Lung (tissue), 12 donors: Measurements from ENCODE around the gene MAMDC2. TPM values are rescaled to one million over a fixed set of nuclear protein-coding genes. Genes with fewer than 3 reads are reported as not detected.

Experiments
- ATAC-seq: fragments of 200-7000 bp; cut with Tn5 transposase; one replicate; pipeline ENCODE4 v1.9.1; 2020; ENCODE audit warnings: moderate number of reproducible peaks; ENCODE audit not compliant: insufficient read depth, low FRiP score
- DNase-seq, 3 donors: peaks; one replicate each; pipeline ENCODE4 v3.0.0-alpha.2; 2013 to 2017
- H3K27ac ChIP-seq, 2 donors: one replicate each; pipeline ENCODE4 v1.5.1; 2013; ENCODE audit warnings: mild to moderate bottlenecking in 2 of 2, moderate library complexity in 2 of 2, control low read depth in 1 of 2, inconsistent platforms in 1 of 2, low read depth in 1 of 2, low read length in 1 of 2
- H3K27me3 ChIP-seq, 3 donors: one replicate each; pipeline ENCODE4 v1.5.1; 2013; ENCODE audit warnings: low read length in 2 of 3; ENCODE audit not compliant: control insufficient read depth in 3 of 3, insufficient read depth in 3 of 3
- H3K36me3 ChIP-seq, 4 donors: one replicate each; pipeline ENCODE4 v1.5.1; 2013; ENCODE audit warnings: low read length in 4 of 4, mild to moderate bottlenecking in 1 of 4, moderate library complexity in 1 of 4; ENCODE audit not compliant: control insufficient read depth in 4 of 4, insufficient read depth in 4 of 4
- H3K4me1 ChIP-seq, 5 donors: one replicate each; pipeline ENCODE4 v1.5.1; 2013; ENCODE audit warnings: low read length in 5 of 5, mild to moderate bottlenecking in 2 of 5, moderate library complexity in 1 of 5; ENCODE audit not compliant: control insufficient read depth in 5 of 5, insufficient read depth in 5 of 5
- H3K4me3 ChIP-seq: one replicate; pipeline ENCODE4 v1.5.1; 2013; ENCODE audit warnings: mild to moderate bottlenecking, control low read depth, moderate library complexity
- H3K9ac ChIP-seq, 2 donors: one replicate each; pipeline ENCODE4 v1.5.1; 2013; ENCODE audit warnings: low read length in 2 of 2, control low read depth in 1 of 2; ENCODE audit not compliant: insufficient read depth in 1 of 2
- H3K9me3 ChIP-seq, 4 donors: one replicate each; pipeline ENCODE4 v1.5.1; 2013; ENCODE audit warnings: low read length in 3 of 4, mild to moderate bottlenecking in 1 of 4, moderate library complexity in 1 of 4; ENCODE audit not compliant: control insufficient read depth in 4 of 4, insufficient read depth in 3 of 4
- WGBS, 2 donors: extraction: QIAGEN DNeasy Blood & Tissue Kit; methylation state at CpG; one replicate each; pipeline ENCODE4 v1.1.7; 2013; 5-methylcytosine and 5-hydroxymethylcytosine counted together
- polyA plus RNA-seq, 2 donors: library from polyadenylated mRNA; stranded (reverse); fragments of 200-250 nt; gene quantifications; one replicate each; pipeline ENCODE4 v1.2.1, GENCODE V29; 2013
- total RNA-seq, 2 donors: library from RNA; depleted of rRNA in 1 of 2; stranded (reverse); fragments of >200 nt in 1 of 2; gene quantifications; one replicate each; pipeline ENCODE4 v1.2.1, GENCODE V29; 2014 to 2021
- TF ChIP-seq, protein P1 (sequence below): IDR thresholded peaks from 2 replicates; pipeline ENCODE4 v1.5.1; 2012; ENCODE audit warnings: mild to moderate bottlenecking; ENCODE audit errors: control extremely low read depth, extremely low read depth
- donor health status: control.
- donor health status: control.
- donor health status: Bipolar disorder and iron deficiency.
- donor health status: healthy.
- donor health status: DM: yes; HTN: yes; CAD: no.

Gene MAMDC2
- total and polyA plus RNA-seq, 4 donors = 6.5 to 28.6 (median 10.0) TPM

- TF ChIP-seq, protein P1, sequence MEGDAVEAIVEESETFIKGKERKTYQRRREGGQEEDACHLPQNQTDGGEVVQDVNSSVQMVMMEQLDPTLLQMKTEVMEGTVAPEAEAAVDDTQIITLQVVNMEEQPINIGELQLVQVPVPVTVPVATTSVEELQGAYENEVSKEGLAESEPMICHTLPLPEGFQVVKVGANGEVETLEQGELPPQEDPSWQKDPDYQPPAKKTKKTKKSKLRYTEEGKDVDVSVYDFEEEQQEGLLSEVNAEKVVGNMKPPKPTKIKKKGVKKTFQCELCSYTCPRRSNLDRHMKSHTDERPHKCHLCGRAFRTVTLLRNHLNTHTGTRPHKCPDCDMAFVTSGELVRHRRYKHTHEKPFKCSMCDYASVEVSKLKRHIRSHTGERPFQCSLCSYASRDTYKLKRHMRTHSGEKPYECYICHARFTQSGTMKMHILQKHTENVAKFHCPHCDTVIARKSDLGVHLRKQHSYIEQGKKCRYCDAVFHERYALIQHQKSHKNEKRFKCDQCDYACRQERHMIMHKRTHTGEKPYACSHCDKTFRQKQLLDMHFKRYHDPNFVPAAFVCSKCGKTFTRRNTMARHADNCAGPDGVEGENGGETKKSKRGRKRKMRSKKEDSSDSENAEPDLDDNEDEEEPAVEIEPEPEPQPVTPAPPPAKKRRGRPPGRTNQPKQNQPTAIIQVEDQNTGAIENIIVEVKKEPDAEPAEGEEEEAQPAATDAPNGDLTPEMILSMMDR = no peak
- no peaks in the 10 kb centered on the region for H3K9me3 ChIP-seq
- 68 to 75% methylated on average over 4 of the region's 4 CpGs for WGBS, 2 donors
- DNase-seq = no peak
- H3K4me3 ChIP-seq = no peak overlapping the region
- peaks cover 0 to 5% (median under 1%) of the 10 kb centered on the region in 5 donors for H3K4me1 ChIP-seq
- no peak overlapping the region for H3K9ac ChIP-seq
- H3K36me3 ChIP-seq = no peaks in the 10 kb centered on the region
- no peak for ATAC-seq
- H3K27me3 ChIP-seq = no peaks in the 10 kb centered on the region
- no peak overlapping the region for H3K27ac ChIP-seq
Measured at GRCh38 chr9:70097187-70097586, 53.5 kb downstream of the MAMDC2 start.

GRCh38 chr9:70100362-70100761, 56.7 kb downstream of the MAMDC2 start:
- no peak overlapping the region for H3K27ac ChIP-seq
- 68 to 82% methylated on average over 4 of the region's 4 CpGs for WGBS, 2 donors
- no peak overlapping the region for H3K9ac ChIP-seq
- TF ChIP-seq, protein P1 = no peak
- no peaks in the 10 kb centered on the region for H3K4me1 ChIP-seq
- DNase-seq (no peak), ATAC-seq (no peak)
- H3K27me3 ChIP-seq = no peaks in the 10 kb centered on the region
- H3K9me3 ChIP-seq = no peaks in the 10 kb centered on the region
- H3K4me3 ChIP-seq = no peak overlapping the region
- no peaks in the 10 kb centered on the region for H3K36me3 ChIP-seq

DNA sequence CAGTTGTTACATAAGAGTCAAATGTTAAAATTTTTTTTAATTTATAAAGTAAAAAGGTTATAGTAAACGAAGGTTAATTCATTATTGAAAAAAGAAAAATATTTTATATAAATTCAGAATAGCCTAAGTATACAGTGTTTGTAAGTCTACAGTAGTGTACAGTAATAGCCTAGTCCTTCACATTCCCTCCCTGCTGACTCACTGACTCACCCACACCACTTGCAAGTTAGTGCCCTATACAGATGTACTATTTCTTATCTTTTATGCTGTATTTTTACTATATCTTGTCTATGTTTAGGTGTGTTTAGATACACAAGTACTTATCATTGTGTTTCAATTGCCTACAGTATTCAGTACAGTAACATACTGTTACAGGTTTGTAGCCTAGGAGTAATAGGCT, 57.6 kb downstream of the MAMDC2 start:
- Histone ChIP-seq H3K27me3 (no peaks in the 10 kb centered on the region), H3K9me3 (no peaks in the 10 kb centered on the region), H3K36me3 (no peaks in the 10 kb centered on the region), H3K4me1 (no peaks in the 10 kb centered on the region), H3K9ac (no peak overlapping the region), H3K27ac (no peak overlapping the region), H3K4me3 (no peak overlapping the region)
- 75 to 92% methylated on average over 1 of the region's 1 CpG for WGBS, 2 donors
- ATAC-seq (no peak), DNase-seq (no peak)
- TF ChIP-seq, protein P1 = no peak

DNA sequence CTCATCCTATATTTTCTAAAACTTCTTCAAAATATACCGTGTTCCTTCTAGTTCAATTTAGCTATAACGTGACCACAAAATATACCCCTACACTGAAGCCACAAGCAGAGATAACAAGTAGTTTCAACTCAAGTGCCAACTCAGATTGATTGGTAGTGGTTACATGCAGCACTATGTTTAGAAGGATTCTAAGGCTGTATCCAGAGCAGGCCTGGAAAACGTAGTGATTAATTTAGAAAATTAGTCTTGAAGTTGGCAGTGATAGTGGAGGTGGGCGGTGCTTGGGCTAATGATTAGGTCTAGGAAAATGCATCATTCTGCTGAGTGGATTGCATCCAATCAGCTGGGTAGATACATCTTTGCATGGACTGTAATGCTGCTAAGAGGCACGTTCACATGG, 61.5 kb downstream of the MAMDC2 start:
- H3K9me3 ChIP-seq = no peaks in the 10 kb centered on the region
- ATAC-seq (no peak), DNase-seq (no peak)
- H3K27me3 ChIP-seq = no peaks in the 10 kb centered on the region
- H3K4me3 ChIP-seq = no peak overlapping the region
- no peak overlapping the region for H3K27ac ChIP-seq
- no peaks in the 10 kb centered on the region for H3K4me1 ChIP-seq
- no peaks in the 10 kb centered on the region for H3K36me3 ChIP-seq
- TF ChIP-seq, protein P1 = no peak
- H3K9ac ChIP-seq = no peak overlapping the region
- 78 to 86% methylated on average over 5 of the region's 5 CpGs for WGBS, 2 donors
